H7 (cell line): ENCODE results near the gene ACTN2. TPM values are rescaled to one million over a fixed set of nuclear protein-coding genes. Genes with fewer than 3 reads are reported as not detected.

Source experiments
- DNase-seq: peaks from one replicate; pipeline ENCODE4 v3.0.0; 2012
- H3K27me3 ChIP-seq: 2 replicates; pipeline ENCODE4 v1.6.0; 2011; ENCODE audit warnings: mild to moderate bottlenecking, low read length; ENCODE audit not compliant: control insufficient read depth, insufficient read depth
- H3K36me3 ChIP-seq: replicated peaks from 2 replicates; pipeline ENCODE4 v1.5.1; 2011; ENCODE audit warnings: low read length; ENCODE audit not compliant: control insufficient read depth, insufficient read depth
- H3K4me3 ChIP-seq: 2 replicates; pipeline ENCODE4 v1.5.1; 2011; ENCODE audit warnings: low read depth, mild to moderate bottlenecking, control low read depth, low read length, moderate library complexity; ENCODE audit not compliant: insufficient read depth
- total RNA-seq: library from RNA; depleted of rRNA; stranded (reverse); fragments of >200 nt; shearing (Covaris generic); gene quantifications from 2 replicates; pipeline ENCODE4 v1.2.3, GENCODE V29; 2014

The ACTN2 gene
- total RNA-seq, 1 experiment from 2014 or later = 0.83 TPM

GRCh38 chr1:236710328-236710892 lies 24.1 kb downstream of the ACTN2 start:
- Histone ChIP-seq H3K27me3 (no peaks in the 10 kb centered on the region), H3K36me3 (no peaks in the 10 kb centered on the region), H3K4me3 (no peak overlapping the region)
- DNase-seq = no peak

GRCh38 chr1:236716160-236716559 lies 29.9 kb downstream of the ACTN2 start:
- Histone ChIP-seq H3K4me3 (no peak overlapping the region), H3K27me3 (no peaks in the 10 kb centered on the region), H3K36me3 (no peaks in the 10 kb centered on the region; the same call in 1 of the 2 replicates)
- DNase-seq = no peak

- DNase-seq = no peak
- Histone ChIP-seq H3K27me3 (no peaks in the 10 kb centered on the region), H3K4me3 (no peak overlapping the region), H3K36me3 (no peaks in the 10 kb centered on the region; the same call in 1 of the 2 replicates)
These were observed 31.5 kb downstream of the ACTN2 start for GRCh38 chr1:236717811-236718210.

- no peaks in the 10 kb centered on the region for H3K27me3 ChIP-seq
- H3K36me3 ChIP-seq = no peaks in the 10 kb centered on the region; the same call in 1 of the 2 replicates
- no peak overlapping the region for H3K4me3 ChIP-seq
- DNase-seq = no peak
These were observed 32.0 kb downstream of the ACTN2 start for GRCh38 chr1:236718328-236718727.

GRCh38 chr1:236720206-236720605 lies 33.9 kb downstream of the ACTN2 start:
- Histone ChIP-seq H3K27me3 (no peaks in the 10 kb centered on the region), H3K4me3 (no peak overlapping the region), H3K36me3 (no peaks in the 10 kb centered on the region; the same call in 1 of the 2 replicates)
- no peak for DNase-seq

DNA sequence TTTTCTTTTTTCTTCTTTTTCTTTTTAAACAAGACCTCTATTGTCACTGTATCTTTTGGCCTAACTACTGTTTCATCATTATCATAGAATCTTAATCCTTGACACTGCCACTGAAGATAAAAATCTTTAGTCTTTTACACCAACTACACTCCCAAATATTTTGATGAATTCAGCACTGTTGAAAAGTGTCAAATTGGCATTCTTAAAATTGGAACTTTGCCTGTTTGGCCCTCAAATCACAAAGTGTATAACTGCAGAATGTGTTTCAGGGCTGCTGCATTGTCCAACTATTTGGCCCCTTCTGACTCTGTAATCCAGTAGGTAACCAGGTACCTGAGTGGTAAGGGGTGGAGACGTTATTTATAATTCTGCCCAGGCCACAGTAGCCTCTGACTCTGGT lies 34.3 kb downstream of the ACTN2 start:
- Histone ChIP-seq H3K27me3 (no peaks in the 10 kb centered on the region), H3K36me3 (no peaks in the 10 kb centered on the region; the same call in 1 of the 2 replicates), H3K4me3 (no peak overlapping the region)
- DNase-seq = no peak

DNA sequence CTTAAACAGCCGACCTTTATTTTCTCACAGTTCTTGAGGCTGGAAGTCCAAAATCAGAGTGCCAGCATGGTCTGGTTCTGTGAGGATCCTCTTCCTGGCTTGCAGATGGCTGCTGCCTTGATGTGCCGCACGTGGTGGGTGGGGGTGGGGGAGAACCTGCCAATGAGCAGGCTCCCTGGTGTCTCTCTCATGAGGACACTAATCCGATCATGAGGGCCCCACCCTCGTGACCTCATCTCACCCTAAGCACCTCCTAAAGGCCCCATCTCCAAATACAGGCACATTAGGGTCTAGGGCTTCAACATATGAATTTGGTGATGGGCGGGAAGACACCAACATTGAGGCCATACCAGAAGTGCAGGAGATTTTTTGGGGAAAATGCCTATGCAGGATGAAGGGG lies 37.8 kb downstream of the ACTN2 start:
- Histone ChIP-seq H3K27me3 (no peaks in the 10 kb centered on the region), H3K36me3 (no peaks in the 10 kb centered on the region), H3K4me3 (no peak overlapping the region)
- no peak for DNase-seq

- no peaks in the 10 kb centered on the region for H3K36me3 ChIP-seq
- no peaks in the 10 kb centered on the region for H3K27me3 ChIP-seq
- no peak overlapping the region for H3K4me3 ChIP-seq
- no peak for DNase-seq
These were observed 38.2 kb downstream of the ACTN2 start for GRCh38 chr1:236724506-236724905.

DNA sequence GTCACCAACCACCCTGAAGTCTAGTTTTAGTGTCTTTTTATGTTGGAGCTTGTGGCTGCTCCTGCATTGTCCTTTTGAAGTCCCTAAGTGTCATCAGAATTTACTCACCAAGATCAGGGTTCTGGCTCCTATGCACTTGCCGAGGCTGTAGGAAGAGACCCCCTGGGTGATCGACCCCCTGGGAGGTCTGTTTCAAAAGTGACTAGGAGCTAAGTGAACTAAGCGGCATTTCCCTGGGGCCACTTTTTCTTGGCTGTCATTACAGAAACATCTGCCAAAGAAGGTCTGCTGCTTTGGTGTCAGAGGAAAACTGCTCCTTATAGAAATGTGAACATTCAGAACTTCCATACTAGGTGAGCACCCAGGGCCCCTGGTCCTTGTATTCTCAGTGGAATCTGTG lies 39.4 kb downstream of the ACTN2 start:
- no peaks in the 10 kb centered on the region for H3K36me3 ChIP-seq
- no peaks in the 10 kb centered on the region for H3K27me3 ChIP-seq
- DNase-seq = no peak
- H3K4me3 ChIP-seq = no peak overlapping the region

- no peaks in the 10 kb centered on the region for H3K27me3 ChIP-seq
- no peaks in the 10 kb centered on the region for H3K36me3 ChIP-seq
- no peak for DNase-seq
- no peak overlapping the region for H3K4me3 ChIP-seq
These were observed 41.2 kb downstream of the ACTN2 start for GRCh38 chr1:236727521-236727920.

- no peaks in the 10 kb centered on the region for H3K36me3 ChIP-seq
- no peak overlapping the region for H3K4me3 ChIP-seq
- no peak for DNase-seq
- no peaks in the 10 kb centered on the region for H3K27me3 ChIP-seq
These were observed 42.5 kb downstream of the ACTN2 start for GRCh38 chr1:236728752-236729151.

DNA sequence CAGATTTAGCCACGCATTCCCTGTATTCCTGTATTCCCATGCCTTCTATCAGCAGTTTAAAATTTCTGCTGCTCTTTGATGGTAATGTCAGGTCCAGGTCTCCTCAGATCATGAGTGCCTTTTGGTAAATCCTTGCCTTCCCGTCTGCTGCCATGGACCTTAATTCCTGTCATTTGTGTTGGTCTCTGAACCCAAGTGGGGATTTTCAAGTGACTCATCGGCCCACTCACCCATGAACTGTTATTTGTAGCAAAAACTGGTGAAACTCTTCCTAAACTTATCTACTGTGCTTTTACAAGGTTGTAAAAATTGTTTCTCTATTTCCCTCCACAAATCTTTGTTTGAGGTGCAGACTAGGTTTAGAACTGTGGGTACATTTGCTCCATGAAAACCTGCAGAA lies 47.4 kb downstream of the ACTN2 start:
- Histone ChIP-seq H3K27me3 (no peaks in the 10 kb centered on the region), H3K36me3 (no peaks in the 10 kb centered on the region), H3K4me3 (no peak overlapping the region)
- no peak for DNase-seq

- Histone ChIP-seq H3K36me3 (no peaks in the 10 kb centered on the region), H3K4me3 (no peak overlapping the region), H3K27me3 (no peaks in the 10 kb centered on the region)
- DNase-seq = no peak
These were observed 48.0 kb downstream of the ACTN2 start for GRCh38 chr1:236734141-236734765.

GRCh38 chr1:236736761-236737160 lies 50.5 kb downstream of the ACTN2 start:
- peak; percentile 49 for DNase-seq
- H3K36me3 ChIP-seq = peaks cover 2% of the 10 kb centered on the region; the same call in 1 of the 2 replicates
- H3K27me3 ChIP-seq = no peaks in the 10 kb centered on the region
- no peak overlapping the region for H3K4me3 ChIP-seq

DNA sequence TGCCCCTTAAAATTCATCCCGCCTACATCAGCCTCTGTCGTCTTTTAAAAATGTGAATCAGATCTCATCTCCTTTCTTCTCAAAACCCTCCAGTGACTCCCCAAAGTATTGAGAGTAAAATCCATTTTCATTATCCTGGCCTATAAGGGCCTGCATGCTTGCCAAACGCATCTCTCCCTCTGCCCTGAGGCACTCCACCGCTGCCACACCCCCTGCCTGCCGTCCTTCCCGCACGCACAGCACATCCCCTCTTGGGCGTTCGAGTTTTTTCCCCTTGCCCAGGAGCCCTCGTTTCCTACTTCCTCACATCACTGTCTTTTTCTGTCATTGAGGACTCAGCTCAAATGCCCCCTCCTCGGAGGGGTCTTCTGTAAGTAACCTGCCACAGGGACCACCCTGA lies 55.5 kb downstream of the ACTN2 start:
- peaks cover 2% of the 10 kb centered on the region; the same call in 1 of the 2 replicates for H3K36me3 ChIP-seq
- DNase-seq = peak; percentile 43
- H3K27me3 ChIP-seq = no peaks in the 10 kb centered on the region
- no peak overlapping the region for H3K4me3 ChIP-seq
